SH-SY5Y (cell line): ENCODE data around the gene CFAP65.

Source experiments
- GATA2 ChIP-seq: IDR thresholded peaks from 2 replicates; pipeline ENCODE4 v1.6.1; 2011; ENCODE audit warnings: mild to moderate bottlenecking, low read depth, low read length
- GATA3 ChIP-seq: IDR thresholded peaks from 2 replicates; pipeline ENCODE4 v1.6.1; 2011; ENCODE audit warnings: low read depth, mild to moderate bottlenecking, low read length, moderate library complexity

DNA sequence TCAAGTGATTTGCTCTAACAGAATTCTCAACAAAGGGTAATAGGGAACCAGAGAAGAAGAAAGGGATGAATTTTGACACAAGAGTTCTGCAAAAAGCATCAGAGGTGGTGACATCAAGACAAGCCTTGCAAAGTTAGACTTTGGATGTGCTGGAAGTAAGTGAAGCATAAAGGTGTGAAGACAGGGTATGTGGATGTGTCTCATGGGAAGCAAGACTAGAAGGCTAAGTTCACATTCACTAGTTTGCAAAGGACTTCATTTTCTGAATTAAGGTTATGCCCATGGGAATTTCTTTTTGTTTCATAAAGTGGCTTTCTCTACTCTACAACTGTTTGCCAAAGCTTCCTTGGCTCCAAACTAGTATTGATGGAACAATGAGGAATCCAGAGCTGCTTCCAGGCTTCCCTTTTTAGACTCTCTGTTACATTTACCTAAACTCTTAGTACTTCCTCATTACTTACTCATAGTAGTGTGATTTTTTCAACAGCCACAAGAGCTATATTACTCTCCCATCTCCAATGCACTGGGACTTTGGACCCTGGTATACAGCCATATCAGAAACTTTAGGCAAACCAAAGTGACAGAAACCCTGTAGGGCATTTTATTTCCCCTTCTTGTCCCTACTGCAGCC, 40.5 kb upstream of the CFAP65 start:
- TF ChIP-seq GATA2, result no peak
- no peak for TF ChIP-seq GATA3
